HG03432 (cell line): Measurements from ENCODE around the gene SRRM2.

Experiments used
- ATAC-seq: cut with Tn5 transposase; IDR thresholded peaks from one replicate; pipeline ENCODE4 v1.9.1; 2021; ENCODE audit warnings: mild to moderate bottlenecking, moderate library complexity; ENCODE audit not compliant: unreplicated experiment

The SRRM2 gene

DNA sequence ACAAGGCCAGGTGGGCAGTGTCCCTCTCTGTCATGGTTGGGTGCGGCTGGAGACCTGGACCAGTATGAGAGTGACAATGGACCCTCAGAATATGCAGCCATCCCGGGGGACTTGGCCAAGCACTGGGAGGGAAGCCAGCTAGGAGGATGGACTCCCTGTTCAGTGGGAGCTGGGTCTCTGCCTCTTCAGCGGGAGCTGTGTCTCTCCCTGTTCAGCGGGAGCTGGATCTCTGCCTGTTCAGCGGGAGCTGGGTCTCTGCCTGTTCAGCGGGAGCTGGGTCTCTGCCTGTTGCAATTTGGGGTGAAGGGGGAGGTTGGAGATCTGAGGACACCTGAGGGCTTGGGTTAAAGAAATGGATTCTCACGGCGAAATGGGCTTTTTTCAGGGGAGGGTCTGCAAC lies 38.7 kb downstream of the SRRM2 start:
- ATAC-seq: no peak

DNA sequence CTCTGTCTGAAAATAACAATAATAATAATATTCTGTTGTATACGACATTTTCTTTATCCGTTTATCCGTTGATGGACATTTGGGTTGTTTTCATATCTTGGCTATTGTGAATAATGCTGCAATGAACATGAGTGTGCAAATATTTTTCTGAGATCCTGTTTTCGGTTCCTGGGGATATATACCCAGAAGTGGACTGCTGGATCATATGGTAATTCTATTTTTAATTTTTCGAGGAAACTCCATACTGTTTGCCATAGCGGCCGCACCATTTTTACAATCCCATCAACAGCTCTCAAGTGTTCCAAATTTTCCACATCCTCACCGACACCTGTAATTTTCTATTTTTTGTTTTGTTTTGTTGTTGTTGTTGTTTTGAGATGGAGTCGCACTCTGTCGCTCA lies 40.5 kb downstream of the SRRM2 start:
- ATAC-seq: no peak

DNA sequence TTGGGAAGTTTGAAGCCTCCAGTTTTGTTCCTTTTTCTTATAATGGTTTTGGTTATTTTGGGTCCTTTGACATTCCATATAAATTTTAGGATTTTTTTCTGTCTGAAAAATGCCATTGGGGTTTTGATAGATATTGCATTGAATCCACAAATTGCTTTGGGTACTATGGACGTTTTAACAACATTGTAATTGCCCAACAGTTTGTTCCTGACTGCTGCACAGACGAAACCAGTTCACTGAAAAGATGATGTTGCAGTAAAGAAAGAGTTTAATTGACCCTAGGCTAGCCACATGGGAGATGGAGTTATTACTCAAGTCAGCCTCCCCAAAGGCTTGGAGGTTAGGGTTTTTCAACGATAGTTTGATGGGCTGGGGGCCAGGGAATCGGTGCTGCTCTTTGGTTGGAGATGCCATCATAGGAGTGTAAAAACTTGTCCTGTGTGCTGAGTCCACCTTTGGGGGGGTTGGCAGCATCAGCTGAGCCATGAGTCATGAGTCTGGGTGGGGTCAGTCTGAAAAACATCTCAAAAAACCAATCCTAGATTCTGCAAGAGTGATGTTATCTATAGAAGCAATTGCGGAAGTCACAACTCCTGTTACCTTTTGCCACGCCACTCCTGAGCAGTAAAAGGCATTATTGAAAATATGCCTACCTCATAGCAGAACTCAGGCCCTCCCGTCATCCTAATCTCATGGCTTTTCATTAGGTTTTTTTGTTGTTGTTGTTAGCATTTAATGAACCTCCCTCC lies 43.1 kb downstream of the SRRM2 start:
- ATAC-seq: no peak

DNA sequence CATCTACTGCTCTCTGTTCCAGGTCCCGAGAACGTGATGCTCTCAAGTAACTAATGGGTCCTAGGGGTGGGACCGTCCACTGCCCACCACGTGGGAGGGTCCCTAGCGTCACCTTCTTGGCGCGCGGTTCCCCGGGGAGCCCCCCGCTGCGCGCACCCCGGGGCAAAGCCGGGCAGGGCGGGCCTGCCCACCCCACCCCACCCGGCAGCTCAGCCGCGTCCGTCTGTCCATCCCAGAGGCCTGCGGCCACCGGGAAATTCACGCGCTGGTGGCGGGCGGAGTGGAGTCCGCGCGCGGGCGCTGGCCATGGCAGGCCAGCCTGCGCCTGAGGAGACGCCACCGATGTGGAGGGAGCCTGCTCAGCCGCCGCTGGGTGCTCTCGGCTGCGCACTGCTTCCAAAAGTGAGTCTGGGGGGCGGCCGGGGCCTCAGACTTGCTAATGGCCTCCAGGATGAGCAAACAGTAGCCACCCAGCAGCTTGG lies 46.3 kb downstream of the SRRM2 start:
- ATAC-seq: no peak

DNA sequence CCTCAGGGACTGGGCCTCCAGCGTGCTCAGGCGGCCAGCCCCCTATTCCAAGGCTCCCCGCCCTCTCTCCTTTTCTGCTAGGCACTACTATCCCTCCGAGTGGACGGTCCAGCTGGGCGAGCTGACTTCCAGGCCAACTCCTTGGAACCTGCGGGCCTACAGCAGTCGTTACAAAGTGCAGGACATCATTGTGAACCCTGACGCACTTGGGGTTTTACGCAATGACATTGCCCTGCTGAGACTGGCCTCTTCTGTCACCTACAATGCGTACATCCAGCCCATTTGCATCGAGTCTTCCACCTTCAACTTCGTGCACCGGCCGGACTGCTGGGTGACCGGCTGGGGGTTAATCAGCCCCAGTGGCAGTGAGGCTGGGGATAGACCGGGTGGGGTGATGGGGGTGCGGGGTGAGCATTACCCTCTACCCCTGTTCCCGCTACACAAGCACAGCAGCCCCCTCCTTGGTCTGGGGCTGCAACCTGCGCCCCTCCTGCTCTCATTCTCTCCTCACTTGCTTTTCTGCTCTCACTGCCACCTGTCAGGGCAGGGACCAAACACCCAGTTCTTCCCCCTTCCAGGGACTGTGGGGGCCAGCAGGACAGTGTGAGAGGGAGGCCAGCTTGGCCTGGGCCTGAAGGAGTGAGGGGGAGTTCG lies 46.9 kb downstream of the SRRM2 start:
- no peak for ATAC-seq

DNA sequence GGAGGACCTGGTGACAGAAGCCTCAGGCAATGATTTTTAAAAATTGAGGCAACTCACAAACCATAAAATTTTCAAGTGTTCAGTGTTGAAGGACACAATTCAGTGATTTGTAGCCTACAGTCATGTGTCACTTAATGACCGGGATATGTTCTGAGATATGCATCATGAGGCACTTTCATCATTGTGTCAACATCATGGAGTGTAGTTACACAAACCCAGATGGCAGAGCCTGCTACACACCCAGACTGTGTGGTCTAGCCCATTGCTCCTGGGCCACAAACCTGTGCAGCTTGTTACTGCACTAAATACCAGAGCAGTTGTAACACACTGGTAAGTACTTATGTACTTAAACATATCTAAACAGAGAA lies 47.4 kb downstream of the SRRM2 start:
- no peak for ATAC-seq

DNA sequence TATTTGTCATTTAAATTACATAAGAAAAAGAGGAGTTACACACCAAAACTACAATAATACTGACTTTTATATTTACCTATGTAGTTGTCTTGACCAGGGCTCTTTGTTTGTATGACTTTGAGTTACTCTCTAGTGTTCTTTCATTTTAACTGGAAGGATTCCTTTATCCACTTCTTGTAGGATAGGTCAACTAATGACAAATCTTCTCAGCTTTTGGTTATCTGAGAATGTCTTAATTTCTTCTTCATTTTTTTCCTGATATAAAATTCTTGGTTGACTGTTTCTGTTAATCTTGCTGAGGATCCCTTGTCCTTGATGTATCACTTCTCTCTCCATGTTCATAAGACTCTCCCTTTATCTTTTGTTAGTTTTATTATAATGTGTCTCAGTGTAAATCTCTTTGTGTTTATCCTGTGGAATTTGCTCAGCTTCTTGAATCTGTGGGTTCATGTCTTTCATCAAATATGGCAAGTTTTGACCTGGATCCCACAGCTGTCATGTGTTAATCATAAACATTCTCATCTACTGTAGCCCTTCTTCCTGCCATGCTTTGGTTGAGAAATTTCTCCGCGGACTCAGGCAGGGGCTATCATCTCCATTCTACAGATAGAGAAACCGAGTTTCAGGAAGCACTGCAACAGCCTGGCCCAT lies 51.2 kb downstream of the SRRM2 start:
- ATAC-seq: no peak

DNA sequence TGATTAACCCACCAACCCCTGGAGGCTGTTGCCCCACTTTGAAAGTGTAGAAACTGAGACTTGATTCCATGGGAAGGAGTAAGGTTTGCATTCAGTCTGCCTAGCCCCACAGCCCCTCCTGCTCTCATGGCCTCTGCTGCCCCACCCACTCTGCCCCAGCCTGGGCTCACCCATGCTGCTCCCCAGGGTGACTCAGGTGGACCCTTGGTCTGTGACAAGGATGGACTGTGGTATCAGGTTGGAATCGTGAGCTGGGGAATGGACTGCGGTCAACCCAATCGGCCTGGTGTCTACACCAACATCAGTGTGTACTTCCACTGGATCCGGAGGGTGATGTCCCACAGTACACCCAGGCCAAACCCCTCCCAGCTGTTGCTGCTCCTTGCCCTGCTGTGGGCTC lies 52.3 kb downstream of the SRRM2 start:
- ATAC-seq: no peak

DNA sequence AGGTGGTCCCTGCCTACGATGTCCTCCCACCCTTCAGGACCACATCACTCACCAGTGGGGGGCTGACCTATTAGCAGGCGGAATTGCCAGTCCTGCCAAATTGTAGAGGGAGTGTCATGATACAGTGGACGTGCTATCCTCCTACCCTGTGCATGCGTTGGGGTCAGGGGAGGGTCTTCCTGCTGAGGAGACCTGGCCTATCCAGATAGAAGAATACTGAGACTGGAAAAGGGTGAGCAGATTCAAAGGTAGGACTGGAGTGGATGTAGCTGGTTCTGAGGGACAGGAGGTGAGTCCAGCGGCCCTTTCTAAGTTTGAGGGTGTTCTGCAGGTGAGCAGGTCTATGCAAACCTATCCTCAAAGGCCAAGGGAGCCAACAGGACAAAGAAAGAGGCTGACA lies 53.8 kb downstream of the SRRM2 start:
- ATAC-seq: no peak

DNA sequence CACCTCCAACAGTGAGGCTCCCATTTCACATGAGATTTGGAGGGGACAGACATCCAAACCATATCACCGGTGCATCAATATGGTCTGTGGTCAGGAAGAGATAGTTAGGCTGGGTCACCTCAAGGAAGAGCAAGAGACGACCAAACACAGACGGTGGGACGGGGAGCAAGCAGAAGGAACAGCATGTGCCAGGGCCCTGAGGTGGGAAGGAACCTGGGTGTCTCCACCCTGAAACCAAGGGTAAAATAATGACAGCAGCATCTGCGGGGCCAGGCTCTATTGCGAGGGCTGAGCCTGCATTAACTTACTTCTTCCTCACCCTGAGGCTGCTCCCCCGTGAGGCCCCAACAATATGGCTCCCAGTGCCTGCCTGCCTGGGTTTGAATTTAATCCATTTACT lies 55.7 kb downstream of the SRRM2 start:
- ATAC-seq: no peak

DNA sequence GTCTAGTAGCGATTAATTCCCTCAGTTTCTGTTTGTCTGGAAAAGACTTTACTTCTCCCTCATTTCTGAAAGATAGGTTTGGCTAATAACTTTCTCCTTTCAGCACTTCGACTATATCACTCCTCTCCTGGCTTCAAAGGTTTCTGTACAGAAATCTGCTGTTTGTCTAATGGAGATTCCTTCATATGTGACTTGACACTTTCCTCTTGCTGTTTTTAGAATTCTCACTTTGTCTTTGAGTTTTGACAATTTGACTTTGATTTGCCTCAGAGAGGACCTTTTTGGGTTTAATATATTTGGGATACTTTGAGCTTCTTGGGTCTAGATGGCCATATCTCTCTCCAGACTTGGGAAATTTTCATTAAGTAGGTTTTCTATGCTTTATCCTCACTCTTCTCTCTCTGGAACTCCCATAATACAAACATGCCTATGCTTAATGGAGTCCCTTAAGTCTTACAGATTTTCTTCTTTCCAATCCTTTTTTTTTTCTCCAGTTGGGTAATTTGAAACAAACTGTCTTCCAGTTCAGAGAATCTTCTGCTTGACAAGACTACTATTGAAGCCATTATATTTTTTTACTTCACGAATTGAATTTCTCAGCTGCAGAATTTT lies 56.8 kb downstream of the SRRM2 start:
- ATAC-seq: no peak

DNA sequence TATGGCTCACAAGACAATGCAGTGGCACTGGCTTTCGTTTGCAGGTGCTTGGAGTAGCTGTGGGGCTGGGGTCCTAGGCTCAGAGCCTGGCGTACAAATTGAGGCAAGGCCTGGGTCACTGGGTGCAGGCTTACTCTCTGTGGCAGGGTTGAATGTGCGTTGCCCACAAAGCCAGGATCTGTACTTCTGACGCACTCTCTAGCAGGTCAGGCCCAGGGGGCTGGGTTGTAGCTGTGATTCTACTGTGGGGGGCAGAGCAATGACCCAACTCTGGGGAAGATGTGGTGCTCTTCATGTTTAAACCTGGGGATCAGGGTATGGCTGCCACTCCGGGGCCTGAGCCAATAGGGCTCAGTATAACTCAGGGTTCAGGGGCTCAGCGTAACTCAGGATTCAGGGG lies 58.2 kb downstream of the SRRM2 start:
- ATAC-seq: no peak

DNA sequence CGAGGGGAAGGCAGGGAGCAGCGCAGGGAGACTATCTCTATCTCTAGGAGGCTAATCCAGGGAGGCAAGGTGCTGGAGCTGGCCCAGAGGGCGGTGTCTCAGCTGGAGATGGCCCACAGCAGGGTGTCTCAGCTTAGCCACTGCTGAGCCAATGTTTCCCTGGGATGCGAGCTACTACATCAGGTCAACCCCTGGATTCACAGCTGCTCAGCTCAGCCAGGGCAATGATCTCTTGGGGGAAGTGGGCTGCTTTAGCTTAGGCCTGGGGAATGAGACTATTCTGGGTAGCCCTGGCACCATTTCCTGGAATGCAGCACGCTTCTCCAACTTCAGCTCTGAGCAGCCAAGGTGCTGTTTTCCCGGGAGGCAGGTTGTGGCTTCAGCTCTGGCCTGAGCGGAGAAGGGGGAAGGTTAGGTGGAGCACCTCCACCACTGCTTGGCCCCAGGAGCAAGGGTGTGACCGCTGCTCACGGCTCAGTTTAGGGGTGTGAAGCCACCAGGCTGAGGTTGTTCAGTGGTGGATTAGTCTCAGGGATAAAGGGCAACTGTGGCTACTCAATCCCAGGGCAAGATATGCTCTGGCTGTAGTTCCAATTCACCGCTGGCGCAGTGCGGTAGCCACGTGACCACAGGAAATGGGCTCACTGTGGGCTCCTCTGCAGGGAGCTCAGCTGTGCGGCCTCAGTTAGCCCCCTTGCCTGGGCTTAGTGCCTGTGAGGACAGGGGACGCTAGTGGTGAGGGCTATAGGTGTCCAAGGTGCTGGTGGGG lies 59.4 kb downstream of the SRRM2 start:
- no peak for ATAC-seq

DNA sequence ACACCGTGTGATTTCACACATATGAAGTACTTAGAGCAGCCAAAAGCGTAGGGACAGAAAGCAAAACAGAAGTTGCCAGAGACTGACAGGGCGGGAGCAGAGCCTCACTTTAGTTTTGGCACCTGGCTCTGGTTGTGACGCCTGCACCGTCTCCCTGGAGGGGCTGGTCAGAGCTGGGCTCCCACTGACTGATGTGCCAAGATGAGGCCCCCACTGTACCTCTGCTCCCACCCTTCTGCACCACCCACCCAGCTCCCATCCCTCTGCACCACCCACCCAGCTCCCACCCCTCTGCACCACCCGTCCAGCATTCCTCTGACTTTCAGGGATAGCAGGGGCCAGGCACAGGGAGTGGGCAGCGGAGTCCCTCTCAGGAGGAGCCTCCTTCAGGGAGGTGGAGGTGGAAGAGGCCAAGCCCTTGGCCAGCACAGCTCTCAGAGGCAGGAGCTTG lies 61.4 kb downstream of the SRRM2 start:
- ATAC-seq: no peak

DNA sequence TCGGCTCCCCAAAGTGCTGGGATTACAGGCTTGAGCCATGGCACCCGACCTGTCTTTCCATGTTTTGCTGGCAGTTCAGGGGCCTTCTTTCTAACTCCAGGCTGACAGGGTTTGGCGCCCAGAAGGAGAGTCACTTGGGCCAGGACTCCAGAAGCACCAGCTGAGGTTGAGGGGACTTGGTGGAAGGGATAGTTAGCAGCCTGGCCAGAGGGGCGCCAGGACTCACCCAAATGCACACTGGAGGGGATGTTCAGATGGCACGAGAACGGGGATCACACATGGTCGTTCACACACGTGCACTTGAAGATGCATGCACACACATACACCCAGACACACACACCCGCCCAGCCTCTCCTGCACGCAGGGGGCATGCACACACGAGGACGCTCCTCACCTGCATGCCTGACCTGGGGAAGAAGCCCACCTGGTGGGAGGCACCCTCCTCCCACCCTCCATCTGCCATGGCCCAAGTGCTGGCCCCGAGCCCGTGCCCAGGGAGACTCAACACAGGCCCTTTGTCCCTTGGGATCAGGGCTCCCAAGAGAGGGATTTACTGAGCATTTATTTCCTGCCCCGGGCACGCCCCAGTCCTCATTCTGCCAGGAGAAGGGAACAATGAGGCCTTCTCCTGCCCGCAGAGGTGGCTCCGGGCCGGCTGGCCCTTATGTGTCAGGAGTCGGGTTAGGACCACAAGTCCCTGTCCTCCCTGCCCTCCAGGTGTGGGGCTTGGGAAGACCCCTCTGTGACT lies 62.3 kb downstream of the SRRM2 start:
- no peak for ATAC-seq

DNA sequence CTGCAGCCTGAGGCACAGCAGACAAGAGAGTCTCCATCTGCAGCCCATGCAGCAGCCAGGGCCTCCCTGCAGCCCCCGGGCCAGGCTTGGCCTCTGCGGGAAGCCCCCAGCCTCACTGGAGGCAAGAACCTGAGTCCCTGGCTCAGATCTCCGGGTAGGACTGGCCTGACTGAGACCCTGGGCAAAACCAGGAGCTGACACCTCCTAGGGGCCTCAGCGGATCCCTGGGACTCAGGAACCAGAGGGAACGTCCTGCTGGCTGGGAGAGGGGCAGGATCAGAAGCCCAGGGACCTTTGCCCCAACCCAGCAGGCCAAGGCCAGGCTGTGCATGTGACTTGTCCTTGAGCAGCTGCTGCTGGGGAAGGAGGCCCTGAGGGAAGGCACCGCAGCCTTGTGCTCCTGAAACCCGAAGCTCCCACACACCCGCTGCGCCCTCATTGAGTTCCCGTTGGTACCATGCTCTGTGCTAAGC lies 62.9 kb downstream of the SRRM2 start:
- ATAC-seq: no peak

DNA sequence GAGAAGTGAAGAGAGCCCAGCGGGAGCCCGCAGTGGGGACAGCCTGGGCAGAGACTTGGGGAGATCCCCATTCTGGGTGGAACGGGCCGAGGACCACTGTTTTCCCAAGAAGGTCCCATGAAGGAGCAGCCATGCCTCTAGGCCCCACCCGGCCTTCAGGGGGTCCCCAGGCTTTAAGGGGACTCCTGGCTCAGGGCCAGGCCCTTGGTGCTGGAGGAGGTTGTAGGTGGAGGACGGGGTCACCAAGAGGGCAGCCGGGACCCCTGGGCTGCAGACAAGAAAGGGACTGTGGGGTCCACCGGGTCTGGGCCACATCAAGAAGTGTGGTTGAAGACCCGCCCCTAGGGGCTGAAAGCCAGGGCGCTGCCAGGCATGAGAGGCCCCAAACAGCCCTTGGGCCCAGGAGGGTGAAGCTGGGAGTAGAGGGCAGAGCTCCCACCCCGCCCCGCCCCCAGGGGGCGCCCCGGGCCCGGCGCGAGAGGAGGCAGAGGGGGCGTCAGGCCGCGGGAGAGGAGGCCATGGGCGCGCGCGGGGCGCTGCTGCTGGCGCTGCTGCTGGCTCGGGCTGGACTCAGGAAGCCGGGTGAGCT lies 64.4 kb downstream of the SRRM2 start, which contains the start of gene PRSS21:
Gene PRSS21 (plus strand): TSS at position 487 of the 589 bp plus-strand sequence. CDS start 32 bp downstream, at position 519.
- no peak for ATAC-seq

DNA sequence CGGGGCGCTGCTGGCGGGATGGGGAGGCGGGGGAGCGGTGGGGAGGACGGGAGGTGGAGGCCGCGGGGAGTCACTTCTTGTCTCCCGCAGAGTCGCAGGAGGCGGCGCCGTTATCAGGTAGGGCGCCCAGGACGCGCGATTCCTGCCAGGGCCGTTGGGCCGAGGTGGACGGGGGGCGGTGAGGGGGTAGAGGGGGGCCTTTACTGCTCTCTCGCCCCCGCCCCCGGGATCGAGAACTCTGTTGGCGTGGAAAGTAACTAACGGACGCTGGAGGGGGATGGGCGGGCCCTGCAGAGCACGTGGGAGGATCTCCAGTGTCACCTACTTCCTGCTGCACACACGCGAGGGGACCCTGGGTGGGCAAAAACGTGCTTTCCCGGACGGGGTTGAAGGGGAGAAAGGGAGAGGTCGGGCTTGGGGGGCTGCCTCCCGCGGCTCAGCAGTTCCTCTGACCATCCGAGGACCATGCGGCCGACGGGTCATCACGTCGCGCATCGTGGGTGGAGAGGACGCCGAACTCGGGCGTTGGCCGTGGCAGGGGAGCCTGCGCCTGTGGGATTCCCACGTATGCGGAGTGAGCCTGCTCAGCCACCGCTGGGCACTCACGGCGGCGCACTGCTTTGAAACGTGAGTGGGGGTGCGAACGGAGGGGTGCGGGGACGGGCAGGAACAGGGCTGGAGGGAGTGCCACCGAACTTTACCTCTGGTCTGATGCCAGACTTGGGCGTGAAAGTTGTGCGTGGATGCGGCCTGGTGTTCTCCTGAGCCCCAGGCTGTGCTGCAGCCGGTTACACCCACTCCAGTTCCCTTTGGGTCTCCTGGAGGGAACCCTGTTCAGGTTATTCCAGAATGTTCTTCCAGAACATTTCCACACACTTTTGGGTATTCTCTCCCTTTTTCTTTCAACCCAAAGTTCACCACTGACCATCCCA lies 65.2 kb downstream of the SRRM2 start:
- no peak for ATAC-seq
